Measurements from ENCODE around the gene LCE3E. TPM values are rescaled to one million over a fixed set of nuclear protein-coding genes. Genes with fewer than 3 reads are reported as not detected.

LCE3E gene
- total RNA-seq, 1 experiment from 2014 or later = not detected

GRCh38 chr1:152543820-152544219 is 22.8 kb downstream of the LCE3E start:
- Histone ChIP-seq H3K4me1 (ENCODE audit: control insufficient read depth in 1 of 2, insufficient read depth in 2 of 2, low read length in 2 of 2) (no peaks in the 10 kb centered on the region), H3K9me2 (ENCODE audit: insufficient read depth) (no peaks in the 10 kb centered on the region), H3K27me3 (ENCODE audit: insufficient read depth, low read length) (no peaks in the 10 kb centered on the region), H3K9ac (ENCODE audit: low read length) (no peak overlapping the region), H3K9me3 (ENCODE audit: control insufficient read depth in 1 of 2, insufficient read depth in 1 of 2, low read depth in 1 of 2, low read length in 2 of 2) (no peaks in the 10 kb centered on the region), H4K20me1 (ENCODE audit: insufficient read depth) (no peaks in the 10 kb centered on the region), H3K27ac (ENCODE audit: low read depth, low read length) (no peak overlapping the region), H3K4me3 (replicated peaks in 1 of 2; ENCODE audit: low read depth in 1 of 2, low read length in 2 of 2) (no peak overlapping the region), H2AFZ (ENCODE audit: low read depth, low read length, poor library complexity, severe bottlenecking) (no peak overlapping the region), H3K79me2 (ENCODE audit: insufficient read depth, low read length) (no peaks in the 10 kb centered on the region), H3K36me3 (ENCODE audit: control insufficient read depth in 1 of 2, insufficient read depth in 2 of 2, low read length in 2 of 2) (no peaks in the 10 kb centered on the region), H3K4me2 (ENCODE audit: low read length) (no peak overlapping the region)
- BruUV-seq (replicated peaks) = no TSS peak
- ATAC-seq (peak; percentile 94), DNase-seq (ENCODE audit: low read depth, low spot score) (peak; percentile 28)
- POLR2A ChIA-PET = no interaction called here
- CTCF ChIA-PET = interaction anchor here (1.6 kb wide), 1 partner anchor 63 kb away, joined by 3 read pairs; no protein-coding TSS in a partner anchor
- intact Hi-C loops (cut with micrococcal nuclease) = no loop called here
- peak; percentile 94 for TF ChIP-seq TCF7L2 (IDR thresholded peaks at IDR 0.05; ENCODE audit: borderline replicate concordance, extremely low read depth, insufficient read depth, insufficient read length)
- TF ChIP-seq YY1 (IDR thresholded peaks at IDR 0.05; ENCODE audit: extremely low read depth, insufficient replicate concordance, low read depth, low read length) = no peak
- peak in 2 of 3 experiments; percentile 68 to 77; a peak in 4 of 6 replicates for TF ChIP-seq CTCF (IDR thresholded peaks at IDR 0.05 in 2 of 3, conservative IDR thresholded peaks at IDR 0.05 in 1 of 3; ENCODE audit: borderline replicate concordance in 1 of 3, insufficient read depth in 1 of 3, low read depth in 2 of 3, low read length in 2 of 3)
- TF ChIP-seq SRF (IDR thresholded peaks at IDR 0.05; ENCODE audit: low read depth) = no peak
- RAD21 ChIA-PET (ENCODE audit: low non-redundant PET in 1 of 2, low total read pairs in 2 of 2, uncharacterized antibody in 2 of 2, unreplicated experiment in 2 of 2) = no interaction called here

GRCh38 chr1:152539901-152540300 is 26.7 kb downstream of the LCE3E start:
- intact Hi-C loops (cut with micrococcal nuclease) = no loop called here
- no TSS peak for BruUV-seq (replicated peaks)
- H2AFZ ChIP-seq (ENCODE audit: low read depth, low read length, poor library complexity, severe bottlenecking) = no peak overlapping the region
- ChIA-PET POLR2A (no interaction called here), RAD21 (ENCODE audit: low non-redundant PET in 1 of 2, low total read pairs in 2 of 2, uncharacterized antibody in 2 of 2, unreplicated experiment in 2 of 2) (no interaction called here), CTCF (interaction anchor here (1.2 kb wide), 1 partner anchor 82 kb away, joined by 3 read pairs; no protein-coding TSS in a partner anchor)
- no peaks in the 10 kb centered on the region for H3K27me3 ChIP-seq (ENCODE audit: insufficient read depth, low read length)
- no peak for DNase-seq (ENCODE audit: low read depth, low spot score)
- no peak overlapping the region for H3K9ac ChIP-seq (ENCODE audit: low read length)
- H3K27ac ChIP-seq (ENCODE audit: low read depth, low read length) = no peak overlapping the region
- H3K9me3 ChIP-seq (ENCODE audit: control insufficient read depth in 1 of 2, insufficient read depth in 1 of 2, low read depth in 1 of 2, low read length in 2 of 2) = no peaks in the 10 kb centered on the region
- H3K9me2 ChIP-seq (ENCODE audit: insufficient read depth) = no peaks in the 10 kb centered on the region
- H3K79me2 ChIP-seq (ENCODE audit: insufficient read depth, low read length) = no peaks in the 10 kb centered on the region
- no peak for ATAC-seq
- no peak overlapping the region for H3K4me2 ChIP-seq (ENCODE audit: low read length)
- no peaks in the 10 kb centered on the region for H3K36me3 ChIP-seq (ENCODE audit: control insufficient read depth in 1 of 2, insufficient read depth in 2 of 2, low read length in 2 of 2)
- H3K4me3 ChIP-seq (replicated peaks in 1 of 2; ENCODE audit: low read depth in 1 of 2, low read length in 2 of 2) = no peak overlapping the region
- no peaks in the 10 kb centered on the region for H3K4me1 ChIP-seq (ENCODE audit: control insufficient read depth in 1 of 2, insufficient read depth in 2 of 2, low read length in 2 of 2)
- H4K20me1 ChIP-seq (ENCODE audit: insufficient read depth) = no peaks in the 10 kb centered on the region
- TF ChIP-seq CTCF (IDR thresholded peaks at IDR 0.05 in 2 of 3, conservative IDR thresholded peaks at IDR 0.05 in 1 of 3; ENCODE audit: borderline replicate concordance in 1 of 3, insufficient read depth in 1 of 3, low read depth in 2 of 3, low read length in 2 of 3) (no peak), ZFX (IDR thresholded peaks at IDR 0.05) (no peak), EZH2phosphoT487 (IDR thresholded peaks at IDR 0.05; ENCODE audit: borderline replicate concordance) (no peak), ZNF274 (IDR thresholded peaks at IDR 0.05; ENCODE audit: low read depth, low read length) (no peak), CEBPB (IDR thresholded peaks at IDR 0.05; ENCODE audit: low read depth) (no peak), SP1 (IDR thresholded peaks at IDR 0.05; ENCODE audit: low read depth) (no peak), EGR1 (IDR thresholded peaks at IDR 0.05; ENCODE audit: low read depth) (no peak), EZH2 (IDR thresholded peaks at IDR 0.05) (no peak)
- TF ChIP-seq, protein P1, sequence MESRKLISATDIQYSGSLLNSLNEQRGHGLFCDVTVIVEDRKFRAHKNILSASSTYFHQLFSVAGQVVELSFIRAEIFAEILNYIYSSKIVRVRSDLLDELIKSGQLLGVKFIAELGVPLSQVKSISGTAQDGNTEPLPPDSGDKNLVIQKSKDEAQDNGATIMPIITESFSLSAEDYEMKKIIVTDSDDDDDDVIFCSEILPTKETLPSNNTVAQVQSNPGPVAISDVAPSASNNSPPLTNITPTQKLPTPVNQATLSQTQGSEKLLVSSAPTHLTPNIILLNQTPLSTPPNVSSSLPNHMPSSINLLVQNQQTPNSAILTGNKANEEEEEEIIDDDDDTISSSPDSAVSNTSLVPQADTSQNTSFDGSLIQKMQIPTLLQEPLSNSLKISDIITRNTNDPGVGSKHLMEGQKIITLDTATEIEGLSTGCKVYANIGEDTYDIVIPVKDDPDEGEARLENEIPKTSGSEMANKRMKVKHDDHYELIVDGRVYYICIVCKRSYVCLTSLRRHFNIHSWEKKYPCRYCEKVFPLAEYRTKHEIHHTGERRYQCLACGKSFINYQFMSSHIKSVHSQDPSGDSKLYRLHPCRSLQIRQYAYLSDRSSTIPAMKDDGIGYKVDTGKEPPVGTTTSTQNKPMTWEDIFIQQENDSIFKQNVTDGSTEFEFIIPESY (IDR thresholded peaks at IDR 0.05; ENCODE audit: extremely low read depth, insufficient replicate concordance, low read length) = no peak

All from HCT116 (cell line).